ENCODE results near the gene DPP10. TPM values are rescaled to one million over a fixed set of nuclear protein-coding genes. Genes with fewer than 3 reads are reported as not detected.

DPP10 gene
- total RNA-seq, 4 donors from 2014 or later: 3.3 to 6.6 (median 4.7) TPM

DNA sequence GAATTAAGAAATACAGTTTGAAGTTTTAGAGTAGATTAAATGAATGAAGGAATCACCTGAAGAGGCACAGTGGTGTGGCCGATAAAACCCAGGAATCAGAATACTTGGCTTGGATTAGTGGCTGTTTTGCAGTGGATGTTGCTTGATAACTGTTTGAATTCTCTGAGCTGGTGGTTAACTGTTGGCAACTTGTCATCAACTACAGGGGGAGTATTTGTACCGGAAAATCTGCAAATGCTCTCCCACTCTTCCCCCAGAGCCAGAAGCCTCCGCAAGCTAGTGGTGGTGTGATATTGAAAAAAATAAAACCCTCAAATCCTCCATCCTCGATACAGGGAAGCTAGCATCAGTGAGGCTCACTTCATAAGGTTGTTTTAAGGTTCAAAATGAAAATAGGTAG, 326.7 kb downstream of the DPP10 start:
- no peaks in the 10 kb centered on the region for H3K36me3 ChIP-seq
- no peaks in the 10 kb centered on the region for H3K4me1 ChIP-seq
- no peak overlapping the region for H3K4me3 ChIP-seq
- no peaks in the 10 kb centered on the region for H3K9me3 ChIP-seq
- TF ChIP-seq CTCF (IDR thresholded peaks at IDR 0.05): no peak
- TF ChIP-seq POLR2AphosphoS5 (IDR thresholded peaks at IDR 0.05): no peak
- no peak for TF ChIP-seq POLR2A (IDR thresholded peaks at IDR 0.05; ENCODE audit: low read depth)
- TF ChIP-seq EP300 (IDR thresholded peaks at IDR 0.05): no peak
- no peak overlapping the region for H3K27ac ChIP-seq (replicated peaks in 1 of 4)
- H3K27me3 ChIP-seq: no peaks in the 10 kb centered on the region
- intact Hi-C loops (cut with DNase I): no loop called here
- no peak for DNase-seq (ENCODE audit: extremely low spot score)
- 64% methylated on average over 4 of the region's 4 CpGs for WGBS

GRCh38 chr2:114769991-114770390, 327.6 kb downstream of the DPP10 start:
- Histone ChIP-seq H3K27ac (replicated peaks in 1 of 4) (no peak overlapping the region), H3K27me3 (no peaks in the 10 kb centered on the region), H3K4me3 (no peak overlapping the region), H3K36me3 (no peaks in the 10 kb centered on the region), H3K4me1 (no peaks in the 10 kb centered on the region), H3K9me3 (no peaks in the 10 kb centered on the region)
- TF ChIP-seq EP300 (IDR thresholded peaks at IDR 0.05) (no peak), CTCF (IDR thresholded peaks at IDR 0.05) (no peak)
- intact Hi-C loops (cut with DNase I): no loop called here
- DNase-seq (ENCODE audit: extremely low spot score): no peak
- 86% methylated on average over 2 of the region's 2 CpGs for WGBS

DNA sequence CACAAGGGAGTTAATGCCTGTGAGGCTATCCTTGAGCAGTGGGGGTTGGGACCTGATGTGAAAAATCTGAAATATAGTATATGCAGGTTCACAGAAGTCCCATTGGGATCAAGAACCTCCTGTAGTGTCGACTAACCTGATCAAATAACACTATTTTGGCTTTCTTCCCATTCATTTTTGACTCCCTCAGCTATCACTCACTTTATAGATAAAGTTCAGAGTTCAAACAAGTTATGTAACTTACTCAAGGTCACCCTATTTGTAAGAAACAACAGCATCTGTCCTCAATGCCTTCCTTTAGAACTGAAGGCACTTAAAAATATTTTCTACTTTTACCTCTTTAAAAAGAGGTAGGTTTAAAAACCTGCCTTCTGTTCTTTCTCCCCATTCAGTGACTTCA, 341.6 kb downstream of the DPP10 start:
- no peaks in the 10 kb centered on the region for H3K27me3 ChIP-seq
- intact Hi-C loops (cut with DNase I): no loop called here
- TF ChIP-seq EP300 (IDR thresholded peaks at IDR 0.05) (no peak), POLR2A (IDR thresholded peaks at IDR 0.05; ENCODE audit: low read depth) (no peak), POLR2AphosphoS5 (IDR thresholded peaks at IDR 0.05) (no peak), CTCF (IDR thresholded peaks at IDR 0.05) (no peak)
- H3K27ac ChIP-seq (replicated peaks in 1 of 4): no peak overlapping the region
- H3K4me1 ChIP-seq: no peaks in the 10 kb centered on the region
- 36% methylated on average over 1 of the region's 1 CpG for WGBS
- H3K4me3 ChIP-seq: no peak overlapping the region
- DNase-seq (ENCODE audit: extremely low spot score): no peak
- H3K9me3 ChIP-seq: no peaks in the 10 kb centered on the region
- no peaks in the 10 kb centered on the region for H3K36me3 ChIP-seq

DNA sequence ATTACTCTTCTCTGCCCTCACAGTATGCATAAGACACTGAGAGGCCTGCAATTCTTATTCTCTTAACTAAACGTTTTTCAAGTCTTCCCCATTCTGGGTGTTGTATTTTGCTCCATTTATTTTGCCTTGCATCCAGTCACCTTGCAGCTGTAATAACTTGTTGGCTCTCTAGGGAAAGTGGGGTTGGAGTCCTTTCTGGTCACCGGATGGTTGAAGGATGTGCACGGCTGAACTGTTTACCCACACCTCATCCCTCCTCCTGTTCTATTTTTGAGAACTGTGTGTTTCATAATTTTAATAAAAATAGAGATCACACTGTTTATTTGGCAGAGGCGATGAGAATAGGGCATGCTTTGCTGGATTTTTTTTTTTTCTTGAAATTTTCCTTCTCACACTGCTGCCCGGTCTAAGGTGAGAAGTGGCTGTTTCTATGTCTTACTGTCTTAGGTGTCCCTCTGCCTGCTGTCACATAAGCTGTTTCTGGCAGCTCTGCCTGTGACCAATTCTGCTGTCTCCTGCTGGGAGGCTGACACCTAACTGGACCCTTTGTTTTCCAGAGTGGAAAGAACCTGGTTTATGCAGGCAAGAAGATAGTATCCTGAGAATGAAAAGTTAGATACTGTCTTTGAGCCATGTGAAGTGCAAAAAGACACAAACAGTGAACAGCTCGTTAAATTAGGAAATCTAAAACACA, 342.6 kb downstream of the DPP10 start:
- WGBS: 41% methylated on average over 6 of the region's 6 CpGs
- Histone ChIP-seq H3K36me3 (no peaks in the 10 kb centered on the region), H3K27me3 (peaks cover 0 to 3% (median 0%) of the 10 kb centered on the region in 4 donors), H3K9me3 (no peaks in the 10 kb centered on the region), H3K4me1 (no peaks in the 10 kb centered on the region), H3K27ac (replicated peaks in 1 of 4) (no peak overlapping the region), H3K4me3 (no peak overlapping the region)
- DNase-seq (ENCODE audit: extremely low spot score): no peak
- intact Hi-C loops (cut with DNase I): no loop called here
- TF ChIP-seq POLR2AphosphoS5 (IDR thresholded peaks at IDR 0.05) (no peak), EP300 (IDR thresholded peaks at IDR 0.05) (no peak), POLR2A (IDR thresholded peaks at IDR 0.05; ENCODE audit: low read depth) (no peak), CTCF (IDR thresholded peaks at IDR 0.05) (no peak)

- peaks cover 0 to 3% (median 0%) of the 10 kb centered on the region in 4 donors for H3K27me3 ChIP-seq
- H3K4me1 ChIP-seq: no peaks in the 10 kb centered on the region
- H3K9me3 ChIP-seq: no peaks in the 10 kb centered on the region
- H3K27ac ChIP-seq (replicated peaks in 1 of 4): no peak overlapping the region
- no peaks in the 10 kb centered on the region for H3K36me3 ChIP-seq
- TF ChIP-seq POLR2A (IDR thresholded peaks at IDR 0.05; ENCODE audit: low read depth) (no peak), CTCF (IDR thresholded peaks at IDR 0.05) (no peak), EP300 (IDR thresholded peaks at IDR 0.05) (no peak), POLR2AphosphoS5 (IDR thresholded peaks at IDR 0.05) (no peak)
- H3K4me3 ChIP-seq: no peak overlapping the region
- no peak for DNase-seq (ENCODE audit: extremely low spot score)
- 93% methylated on average over 5 of the region's 5 CpGs for WGBS
- intact Hi-C loops (cut with DNase I): no loop called here
Observed at GRCh38 chr2:114786901-114787300, 344.5 kb downstream of the DPP10 start.

Data from esophagus muscularis mucosa (tissue), 4 donors.